ENCODE measurements around the gene TACC3. TPM values are rescaled to one million over a fixed set of nuclear protein-coding genes. Genes with fewer than 3 reads are reported as not detected.

The TACC3 gene
- total RNA-seq, 1 experiment from 2014 or later = 106 TPM

- Histone ChIP-seq H3K4me3 (ENCODE audit: low read depth in 2 of 2, low read length in 2 of 2) (no peak overlapping the region), H3K36me3 (ENCODE audit: control insufficient read depth, insufficient read depth, low read length) (no peaks in the 10 kb centered on the region), H3K9me3 (ENCODE audit: control insufficient read depth, insufficient read depth, low read depth, low read length) (no peaks in the 10 kb centered on the region), H3K27ac (ENCODE audit: low read length) (no peak overlapping the region), H3K4me1 (ENCODE audit: control insufficient read depth, insufficient read depth, low read length) (no peaks in the 10 kb centered on the region; the same call in 1 of the 2 replicates), H3K27me3 (ENCODE audit: control insufficient read depth, insufficient read depth, low read length) (no peaks in the 10 kb centered on the region)
- ATAC-seq = no peak
- POLR2A ChIA-PET = no interaction called here
- TF ChIP-seq, protein P1, sequence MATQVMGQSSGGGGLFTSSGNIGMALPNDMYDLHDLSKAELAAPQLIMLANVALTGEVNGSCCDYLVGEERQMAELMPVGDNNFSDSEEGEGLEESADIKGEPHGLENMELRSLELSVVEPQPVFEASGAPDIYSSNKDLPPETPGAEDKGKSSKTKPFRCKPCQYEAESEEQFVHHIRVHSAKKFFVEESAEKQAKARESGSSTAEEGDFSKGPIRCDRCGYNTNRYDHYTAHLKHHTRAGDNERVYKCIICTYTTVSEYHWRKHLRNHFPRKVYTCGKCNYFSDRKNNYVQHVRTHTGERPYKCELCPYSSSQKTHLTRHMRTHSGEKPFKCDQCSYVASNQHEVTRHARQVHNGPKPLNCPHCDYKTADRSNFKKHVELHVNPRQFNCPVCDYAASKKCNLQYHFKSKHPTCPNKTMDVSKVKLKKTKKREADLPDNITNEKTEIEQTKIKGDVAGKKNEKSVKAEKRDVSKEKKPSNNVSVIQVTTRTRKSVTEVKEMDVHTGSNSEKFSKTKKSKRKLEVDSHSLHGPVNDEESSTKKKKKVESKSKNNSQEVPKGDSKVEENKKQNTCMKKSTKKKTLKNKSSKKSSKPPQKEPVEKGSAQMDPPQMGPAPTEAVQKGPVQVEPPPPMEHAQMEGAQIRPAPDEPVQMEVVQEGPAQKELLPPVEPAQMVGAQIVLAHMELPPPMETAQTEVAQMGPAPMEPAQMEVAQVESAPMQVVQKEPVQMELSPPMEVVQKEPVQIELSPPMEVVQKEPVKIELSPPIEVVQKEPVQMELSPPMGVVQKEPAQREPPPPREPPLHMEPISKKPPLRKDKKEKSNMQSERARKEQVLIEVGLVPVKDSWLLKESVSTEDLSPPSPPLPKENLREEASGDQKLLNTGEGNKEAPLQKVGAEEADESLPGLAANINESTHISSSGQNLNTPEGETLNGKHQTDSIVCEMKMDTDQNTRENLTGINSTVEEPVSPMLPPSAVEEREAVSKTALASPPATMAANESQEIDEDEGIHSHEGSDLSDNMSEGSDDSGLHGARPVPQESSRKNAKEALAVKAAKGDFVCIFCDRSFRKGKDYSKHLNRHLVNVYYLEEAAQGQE (IDR thresholded peaks at IDR 0.05; ENCODE audit: insufficient read depth in 1 of 2, low read depth in 2 of 2, low read length in 1 of 2) = no peak
- TF ChIP-seq SIN3A (IDR thresholded peaks at IDR 0.05; ENCODE audit: borderline replicate concordance, insufficient read depth, low read depth, low read length) (no peak), POLR2AphosphoS5 (IDR thresholded peaks at IDR 0.05; ENCODE audit: low read depth, low read length) (no peak)
- TF ChIP-seq, protein P2, sequence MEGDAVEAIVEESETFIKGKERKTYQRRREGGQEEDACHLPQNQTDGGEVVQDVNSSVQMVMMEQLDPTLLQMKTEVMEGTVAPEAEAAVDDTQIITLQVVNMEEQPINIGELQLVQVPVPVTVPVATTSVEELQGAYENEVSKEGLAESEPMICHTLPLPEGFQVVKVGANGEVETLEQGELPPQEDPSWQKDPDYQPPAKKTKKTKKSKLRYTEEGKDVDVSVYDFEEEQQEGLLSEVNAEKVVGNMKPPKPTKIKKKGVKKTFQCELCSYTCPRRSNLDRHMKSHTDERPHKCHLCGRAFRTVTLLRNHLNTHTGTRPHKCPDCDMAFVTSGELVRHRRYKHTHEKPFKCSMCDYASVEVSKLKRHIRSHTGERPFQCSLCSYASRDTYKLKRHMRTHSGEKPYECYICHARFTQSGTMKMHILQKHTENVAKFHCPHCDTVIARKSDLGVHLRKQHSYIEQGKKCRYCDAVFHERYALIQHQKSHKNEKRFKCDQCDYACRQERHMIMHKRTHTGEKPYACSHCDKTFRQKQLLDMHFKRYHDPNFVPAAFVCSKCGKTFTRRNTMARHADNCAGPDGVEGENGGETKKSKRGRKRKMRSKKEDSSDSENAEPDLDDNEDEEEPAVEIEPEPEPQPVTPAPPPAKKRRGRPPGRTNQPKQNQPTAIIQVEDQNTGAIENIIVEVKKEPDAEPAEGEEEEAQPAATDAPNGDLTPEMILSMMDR (IDR thresholded peaks at IDR 0.05) = no peak
- in situ Hi-C loops (cut with HindIII; ENCODE audit: low pct_unique_long_range_greater_than_20kb, low sequenced_read_pairs) (no loop called here), intact Hi-C loops (cut with micrococcal nuclease; ENCODE audit: unreplicated experiment) (no loop called here)
- DNase-seq (ENCODE audit: low read depth, low spot score) = no peak
- CTCF ChIA-PET = no interaction called here
- BruUV-seq (replicated peaks) = no TSS peak
These were observed 64.3 kb downstream of the TACC3 start for GRCh38 chr4:1785592-1785991.

- H3K27me3 ChIP-seq (ENCODE audit: control insufficient read depth, insufficient read depth, low read length) = no peaks in the 10 kb centered on the region
- DNase-seq (ENCODE audit: low read depth, low spot score) = no peak
- ChIA-PET POLR2A (no interaction called here), CTCF (no interaction called here)
- no peak overlapping the region for H3K27ac ChIP-seq (ENCODE audit: low read length)
- BruUV-seq (replicated peaks) = no TSS peak
- ATAC-seq = no peak
- no peaks in the 10 kb centered on the region for H3K36me3 ChIP-seq (ENCODE audit: control insufficient read depth, insufficient read depth, low read length)
- no peak for TF ChIP-seq SIN3A (IDR thresholded peaks at IDR 0.05; ENCODE audit: borderline replicate concordance, insufficient read depth, low read depth, low read length)
- TF ChIP-seq, protein P2 (IDR thresholded peaks at IDR 0.05) = no peak
- TF ChIP-seq, protein P1 (IDR thresholded peaks at IDR 0.05; ENCODE audit: insufficient read depth in 1 of 2, low read depth in 2 of 2, low read length in 1 of 2) = no peak
- TF ChIP-seq POLR2AphosphoS5 (IDR thresholded peaks at IDR 0.05; ENCODE audit: low read depth, low read length) = no peak
- TF ChIP-seq TCF7L2 (IDR thresholded peaks at IDR 0.05; ENCODE audit: low read depth, low read length) = no peak
- in situ Hi-C loops (cut with HindIII; ENCODE audit: low pct_unique_long_range_greater_than_20kb, low sequenced_read_pairs) (no loop called here), intact Hi-C loops (cut with micrococcal nuclease; ENCODE audit: unreplicated experiment) (no loop called here)
- no peak overlapping the region for H3K4me3 ChIP-seq (ENCODE audit: low read depth in 2 of 2, low read length in 2 of 2)
- no peaks in the 10 kb centered on the region; the same call in 1 of the 2 replicates for H3K4me1 ChIP-seq (ENCODE audit: control insufficient read depth, insufficient read depth, low read length)
- no peaks in the 10 kb centered on the region for H3K9me3 ChIP-seq (ENCODE audit: control insufficient read depth, insufficient read depth, low read depth, low read length)
These were observed 65.4 kb downstream of the TACC3 start for GRCh38 chr4:1786544-1787362.

Measured in Panc1 (cell line).